PC-9 (cell line): ENCODE data around the gene PYROXD2. TPM values are rescaled to one million over a fixed set of nuclear protein-coding genes. Genes with fewer than 3 reads are reported as not detected.

Experiments
- BruUV-seq: library from RNA; stranded (reverse); fragments of 400-500 nt; replicated peaks from 2 replicates; lab custom pipeline; 2021; lab: Mats Ljungman, UMichigan
- CTCF ChIA-PET: fragments of 300-600 bp; sonication (Branson Sonifier 250); formaldehyde crosslinking; loops from one replicate; lab custom pipeline; 2022; ENCODE audit warnings: antibody characterized with exemption; lab: Charles Lee
- POLR2A ChIA-PET: fragments of 300-600 bp; sonication (Branson Sonifier 250); formaldehyde crosslinking; loops from one replicate; lab custom pipeline; 2022; ENCODE audit warnings: antibody characterized with exemption; ENCODE audit not compliant: unreplicated experiment; lab: Charles Lee
- DNase-seq, 2 experiments: peaks; one replicate each; pipeline versions ENCODE4 v3.0.0 to v3.0.0-alpha.2; 2015 to 2022; ENCODE audit warnings: mixed read lengths in 1 of 2
- H2AFZ ChIP-seq: fragments of 200-600 bp; sonication (generic); 2 replicates; pipeline ENCODE4 v1.8.1; 2017; ENCODE audit warnings: antibody characterized with exemption
- H3F3A ChIP-seq: fragments of 200-600 bp; sonication (generic); 2 replicates; pipeline ENCODE4 v1.8.1; 2017; ENCODE audit warnings: antibody characterized with exemption, mild to moderate bottlenecking, low read depth; ENCODE audit not compliant: insufficient read depth
- H3K27ac ChIP-seq: fragments of 200-600 bp; sonication (generic); 2 replicates; pipeline ENCODE4 v1.6.1; 2016; ENCODE audit warnings: mixed run types
- H3K27me3 ChIP-seq: fragments of 200-600 bp; sonication (generic); 2 replicates; pipeline ENCODE4 v1.6.1; 2016; ENCODE audit warnings: low read depth, mixed run types; ENCODE audit not compliant: insufficient read depth
- H3K36me3 ChIP-seq: fragments of 200-600 bp; sonication (generic); 2 replicates; pipeline ENCODE4 v1.6.1; 2016; ENCODE audit warnings: low read depth, mixed run types
- H3K4me1 ChIP-seq: fragments of 200-600 bp; sonication (generic); replicated peaks from 2 replicates; pipeline ENCODE4 v1.6.1; 2016; ENCODE audit warnings: mixed run types; ENCODE audit not compliant: insufficient read depth
- H3K4me2 ChIP-seq: fragments of 200-600 bp; sonication (generic); 2 replicates; pipeline ENCODE4 v1.6.1; 2017; ENCODE audit warnings: mixed run types
- H3K4me3 ChIP-seq: fragments of 200-600 bp; sonication (generic); 2 replicates; pipeline ENCODE4 v1.6.1; 2016; ENCODE audit warnings: mixed run types
- H3K79me2 ChIP-seq: fragments of 200-600 bp; sonication (generic); 2 replicates; pipeline ENCODE4 v1.6.1; 2017; ENCODE audit warnings: low read depth, mixed run types
- H3K9me2 ChIP-seq: fragments of 200-600 bp; sonication (generic); 2 replicates; pipeline ENCODE4 v1.8.1; 2017; ENCODE audit warnings: mild to moderate bottlenecking; ENCODE audit not compliant: insufficient read depth
- H3K9me3 ChIP-seq: fragments of 200-600 bp; sonication (generic); 2 replicates; pipeline ENCODE4 v1.8.1; 2016; ENCODE audit warnings: low read depth; ENCODE audit not compliant: insufficient read depth
- H4K20me1 ChIP-seq: fragments of 200-600 bp; sonication (generic); 2 replicates; pipeline ENCODE4 v1.8.1; 2017; ENCODE audit not compliant: insufficient read depth
- CTCF ChIP-seq: fragments of 200-600 bp; sonication (generic); conservative IDR thresholded peaks from 2 replicates; pipeline ENCODE4 v1.6.1; 2017; ENCODE audit warnings: mixed run types, antibody characterized with exemption, mild to moderate bottlenecking, moderate library complexity
- EZH2 ChIP-seq: fragments of 200-600 bp; sonication (generic); IDR thresholded peaks from 2 replicates; pipeline ENCODE4 v1.8.0; 2017; ENCODE audit warnings: antibody characterized with exemption, low read depth
- intact Hi-C: fragments of 100-400 bp; cut with micrococcal nuclease; formaldehyde crosslinking; loops from one replicate; pipeline ENCODE4 v1.10.0; 2022; ENCODE audit not compliant: unreplicated experiment
- total RNA-seq: library from RNA; stranded (reverse); gene quantifications from 2 replicates; pipeline ENCODE4 v1.2.3, GENCODE V29; 2021

The PYROXD2 gene
- total RNA-seq, 1 experiment from 2014 or later, result 28.0 TPM

- intact Hi-C loops, result no loop called here
- H3K9me2 ChIP-seq, result no peaks in the 10 kb centered on the region
- H3K9me3 ChIP-seq, result no peaks in the 10 kb centered on the region
- TF ChIP-seq EZH2, result no peak
- TF ChIP-seq CTCF, result no peak
- H3K79me2 ChIP-seq, result no peaks in the 10 kb centered on the region
- POLR2A ChIA-PET, result no interaction called here
- no peaks in the 10 kb centered on the region for H4K20me1 ChIP-seq
- CTCF ChIA-PET, result no interaction called here
- DNase-seq, result no peak
- no TSS peak for BruUV-seq
- H3K27ac ChIP-seq, result no peak overlapping the region
- no peak overlapping the region for H2AFZ ChIP-seq
- no peak overlapping the region for H3K4me2 ChIP-seq
- H3K27me3 ChIP-seq, result no peaks in the 10 kb centered on the region
- no peaks in the 10 kb centered on the region for H3K4me1 ChIP-seq
- no peaks in the 10 kb centered on the region for H3K36me3 ChIP-seq
- H3F3A ChIP-seq, result no peaks in the 10 kb centered on the region
- H3K4me3 ChIP-seq, result no peak overlapping the region
These were observed 25.6 kb downstream of the PYROXD2 start for GRCh38 chr10:98389398-98389797.

DNA sequence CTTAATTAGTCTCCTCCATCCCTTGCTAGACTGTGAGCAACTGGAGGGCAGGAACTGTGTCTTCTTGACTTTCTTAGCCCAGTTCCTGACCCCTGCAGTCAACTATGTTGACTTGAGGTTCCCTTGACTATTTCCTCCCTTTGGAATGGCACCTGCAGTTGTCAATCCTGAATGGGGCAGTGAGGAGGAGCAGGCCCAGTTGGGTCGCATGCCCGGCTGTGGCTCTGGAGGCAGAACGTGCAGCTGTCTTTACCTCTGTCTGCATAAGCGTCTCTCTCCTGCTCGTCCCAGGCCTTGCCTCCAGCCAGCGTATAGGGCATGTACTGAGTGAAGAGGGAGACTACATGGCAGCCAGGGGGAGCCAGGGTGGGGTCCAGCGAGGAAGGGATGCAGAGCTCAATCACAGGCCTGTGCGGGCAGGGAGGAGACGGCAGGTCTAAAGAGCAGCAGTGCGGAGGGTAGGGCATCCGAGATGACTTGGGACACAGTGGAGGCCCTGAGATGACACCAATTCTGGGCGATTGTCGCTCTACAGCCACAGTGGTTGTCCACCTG lies 26.8 kb downstream of the PYROXD2 start:
- no peaks in the 10 kb centered on the region for H3K36me3 ChIP-seq
- no TSS peak for BruUV-seq
- H3F3A ChIP-seq, result no peaks in the 10 kb centered on the region; the same call in 1 of the 2 replicates
- intact Hi-C loops, result no loop called here
- no peak overlapping the region for H2AFZ ChIP-seq
- H3K9me2 ChIP-seq, result no peaks in the 10 kb centered on the region
- no peaks in the 10 kb centered on the region for H4K20me1 ChIP-seq
- H3K9me3 ChIP-seq, result no peaks in the 10 kb centered on the region
- H3K4me1 ChIP-seq, result peaks cover 7% of the 10 kb centered on the region
- no peaks in the 10 kb centered on the region for H3K27me3 ChIP-seq
- no peak overlapping the region for H3K4me3 ChIP-seq
- H3K4me2 ChIP-seq, result no peak overlapping the region
- no peak for DNase-seq
- H3K79me2 ChIP-seq, result no peaks in the 10 kb centered on the region
- ChIA-PET CTCF (no interaction called here), POLR2A (no interaction called here)
- H3K27ac ChIP-seq, result no peak overlapping the region
- TF ChIP-seq CTCF (no peak), EZH2 (no peak)

DNA sequence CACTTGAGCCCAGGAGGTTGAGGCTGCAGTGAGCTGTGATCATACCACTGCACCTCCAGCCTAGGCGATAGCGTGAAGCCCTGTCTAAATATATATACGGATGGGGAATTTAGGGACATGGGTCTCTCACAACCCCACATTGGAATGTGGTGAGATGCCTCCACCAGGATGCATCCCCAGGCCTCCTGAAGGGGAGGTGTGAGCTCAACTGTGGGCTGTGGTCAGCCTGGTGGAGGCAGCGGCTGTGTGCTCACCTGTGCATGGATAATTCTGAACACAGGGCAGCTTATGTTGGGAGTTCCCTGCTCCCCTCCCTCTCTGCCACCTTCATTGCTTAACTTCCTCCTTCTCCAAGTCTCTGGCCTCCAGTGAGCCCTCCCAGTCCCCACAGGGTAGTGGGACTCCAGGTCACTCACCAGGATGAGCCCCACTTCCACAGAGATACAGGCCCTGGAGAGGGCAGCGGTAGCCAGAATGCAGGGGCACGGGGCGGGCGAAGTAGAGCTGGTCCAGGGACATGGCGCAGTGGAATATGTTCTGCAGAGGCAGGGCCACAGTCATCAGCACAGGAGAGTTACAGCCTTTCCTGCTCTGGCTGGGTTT lies 30.4 kb downstream of the PYROXD2 start:
- Histone ChIP-seq H4K20me1 (no peaks in the 10 kb centered on the region), H3K9me3 (no peaks in the 10 kb centered on the region), H3K36me3 (no peaks in the 10 kb centered on the region), H3K4me2 (no peak overlapping the region), H3F3A (no peaks in the 10 kb centered on the region; the same call in 1 of the 2 replicates), H3K27me3 (no peaks in the 10 kb centered on the region), H3K4me3 (no peak overlapping the region), H3K27ac (no peak overlapping the region), H3K4me1 (peaks cover 11% of the 10 kb centered on the region), H3K79me2 (no peaks in the 10 kb centered on the region), H2AFZ (no peak overlapping the region), H3K9me2 (no peaks in the 10 kb centered on the region)
- ChIA-PET CTCF (no interaction called here), POLR2A (no interaction called here)
- intact Hi-C loops, result no loop called here
- TF ChIP-seq CTCF (no peak), EZH2 (no peak)
- BruUV-seq, result no TSS peak
- no peak for DNase-seq
